Frontal cortex (tissue), 4 donors: ENCODE results near the gene MACROH2A1. TPM values are rescaled to one million over a fixed set of nuclear protein-coding genes. Genes with fewer than 3 reads are reported as not detected.

Experiments
- DNase-seq, 2 donors: peaks; one replicate each; pipeline ENCODE4 v3.0.0; 2012; ENCODE audit warnings: low spot score in 2 of 2
- FAIRE-seq: peaks from 2 replicates; lab custom pipeline; 2012; peaks lifted over from hg19 to GRCh38; lab: Jason Lieb, UNC
- total RNA-seq: library from RNA; depleted of rRNA; stranded (reverse); fragments of >200 nt; gene quantifications from one replicate; pipeline ENCODE4 v1.2.3, GENCODE V29; 2014
- donor health status: control.
- donor health status: control.
- donor health status: control.

Gene MACROH2A1
- total RNA-seq, 1 donor from 2014 or later, result 134 TPM

DNA sequence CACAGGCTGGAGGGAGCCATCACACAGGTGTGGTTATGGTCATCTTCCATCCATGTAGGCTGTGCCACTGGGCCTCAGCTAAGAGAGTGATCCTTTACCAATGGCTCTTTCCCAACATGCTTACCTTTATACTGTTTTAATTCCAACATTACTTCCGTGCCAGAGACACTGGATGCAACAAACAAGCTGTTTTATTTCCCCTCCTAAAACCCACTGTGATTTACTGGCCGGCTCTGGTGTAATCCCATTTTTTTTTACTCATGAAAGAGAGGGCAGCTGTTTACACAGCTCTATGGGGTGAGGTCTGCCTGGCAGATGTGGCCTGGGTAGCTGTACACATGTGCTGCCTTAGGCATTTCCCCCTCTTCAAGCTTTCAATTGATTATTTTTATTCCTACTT is 58.5 kb downstream of the MACROH2A1 start:
- FAIRE-seq, result no peak
- DNase-seq, result no peak

DNA sequence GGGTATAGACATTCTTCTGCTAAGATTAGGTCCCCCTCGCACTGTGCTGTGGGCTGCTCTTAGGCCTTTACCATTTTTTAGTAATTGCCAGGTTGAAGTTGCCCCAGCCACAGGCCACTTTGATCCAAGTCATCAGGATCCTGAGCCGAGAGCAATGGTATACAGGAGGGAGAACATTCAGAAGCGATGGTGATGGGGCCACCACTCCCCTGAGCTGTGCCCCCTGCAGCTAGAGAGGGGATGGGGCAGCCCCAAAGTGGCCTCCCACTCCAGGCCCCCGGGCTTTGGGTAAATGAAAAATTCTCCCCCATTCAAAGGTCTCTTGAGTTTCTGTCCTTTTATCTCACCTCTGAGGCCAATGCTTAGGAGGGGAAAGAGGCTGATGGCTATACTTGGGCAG is 59.4 kb downstream of the MACROH2A1 start:
- FAIRE-seq (no peak), DNase-seq (no peak)

DNA sequence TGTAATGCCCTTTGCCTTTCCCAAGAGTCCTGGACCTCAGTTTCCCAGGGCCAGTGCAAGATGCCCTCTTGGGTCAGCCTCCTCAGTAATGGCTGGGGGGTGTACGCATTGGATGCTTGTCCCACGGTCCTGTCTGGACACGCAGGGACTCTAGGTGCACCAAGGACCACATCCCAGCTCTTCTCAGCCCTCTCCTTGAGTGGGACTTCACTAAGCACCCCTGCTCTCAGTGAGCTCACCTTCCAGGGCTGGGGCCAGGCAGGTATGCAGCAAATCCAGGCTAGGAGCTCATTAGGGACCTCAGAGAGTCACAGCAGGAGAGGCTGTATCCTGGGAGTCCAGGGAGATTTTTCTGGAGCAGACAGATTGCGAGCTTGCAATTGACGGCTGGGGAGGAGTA is 59.8 kb downstream of the MACROH2A1 start:
- FAIRE-seq (no peak), DNase-seq (no peak)

DNA sequence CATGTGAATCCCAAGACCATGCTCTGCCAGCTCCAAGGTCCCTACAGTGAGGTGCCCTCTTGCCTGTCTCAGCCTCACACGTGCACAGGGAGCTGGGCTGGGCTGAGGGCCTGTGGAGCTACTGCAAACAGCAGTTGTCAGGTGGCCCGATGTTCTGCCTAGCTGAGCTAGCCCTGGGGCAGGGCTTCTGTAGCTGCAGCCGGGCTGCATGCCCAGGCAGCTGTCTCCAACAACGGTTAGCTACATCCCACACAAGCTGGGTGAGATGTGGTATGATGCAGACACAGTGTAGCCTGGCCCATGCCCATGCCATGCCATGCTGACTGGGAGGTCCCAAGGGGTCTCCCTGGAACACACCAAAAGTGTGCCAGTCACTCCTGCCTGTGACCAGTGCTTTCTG is 62.0 kb downstream of the MACROH2A1 start:
- peak in 1 of 2 donors; percentile 41 for DNase-seq
- FAIRE-seq, result no peak

DNA sequence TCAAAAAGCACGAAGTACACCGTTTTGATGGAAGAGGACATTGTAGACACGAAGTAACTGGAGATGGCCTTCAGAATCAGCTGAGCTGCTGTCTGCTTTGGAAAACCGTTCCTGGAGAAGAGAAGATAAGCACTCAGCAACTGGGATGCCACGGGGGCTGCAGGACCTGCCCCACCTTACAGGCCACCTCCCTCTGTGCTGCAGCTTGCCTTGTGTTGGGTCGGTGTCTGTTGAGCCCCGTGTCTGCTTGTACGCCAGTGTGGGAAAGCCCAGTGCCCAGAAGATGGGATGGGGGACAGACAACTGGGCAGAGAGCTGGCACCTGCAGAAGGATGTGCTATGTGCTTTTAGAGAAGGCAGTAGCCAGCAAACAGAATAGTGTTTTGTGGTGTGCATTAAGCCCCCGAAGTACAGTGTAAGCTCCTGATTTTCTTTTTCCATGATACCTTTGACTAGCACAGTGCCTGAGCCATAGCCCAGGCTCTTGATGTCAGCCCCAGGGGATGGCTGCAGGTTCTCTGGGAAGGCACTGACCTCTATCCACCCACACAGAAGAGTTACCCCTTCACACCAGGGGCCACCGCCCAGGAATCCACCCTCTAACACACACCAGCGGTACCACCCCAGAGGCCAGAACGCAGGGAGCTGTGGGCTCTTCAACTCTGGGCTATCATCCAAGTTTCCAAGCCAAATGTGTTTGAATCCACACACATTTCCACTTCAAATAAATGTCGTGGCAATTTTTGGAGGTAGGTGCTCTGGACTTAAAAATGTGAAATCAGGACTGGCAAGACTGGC is 63.8 kb downstream of the MACROH2A1 start:
- no peak for FAIRE-seq
- DNase-seq, result no peak

DNA sequence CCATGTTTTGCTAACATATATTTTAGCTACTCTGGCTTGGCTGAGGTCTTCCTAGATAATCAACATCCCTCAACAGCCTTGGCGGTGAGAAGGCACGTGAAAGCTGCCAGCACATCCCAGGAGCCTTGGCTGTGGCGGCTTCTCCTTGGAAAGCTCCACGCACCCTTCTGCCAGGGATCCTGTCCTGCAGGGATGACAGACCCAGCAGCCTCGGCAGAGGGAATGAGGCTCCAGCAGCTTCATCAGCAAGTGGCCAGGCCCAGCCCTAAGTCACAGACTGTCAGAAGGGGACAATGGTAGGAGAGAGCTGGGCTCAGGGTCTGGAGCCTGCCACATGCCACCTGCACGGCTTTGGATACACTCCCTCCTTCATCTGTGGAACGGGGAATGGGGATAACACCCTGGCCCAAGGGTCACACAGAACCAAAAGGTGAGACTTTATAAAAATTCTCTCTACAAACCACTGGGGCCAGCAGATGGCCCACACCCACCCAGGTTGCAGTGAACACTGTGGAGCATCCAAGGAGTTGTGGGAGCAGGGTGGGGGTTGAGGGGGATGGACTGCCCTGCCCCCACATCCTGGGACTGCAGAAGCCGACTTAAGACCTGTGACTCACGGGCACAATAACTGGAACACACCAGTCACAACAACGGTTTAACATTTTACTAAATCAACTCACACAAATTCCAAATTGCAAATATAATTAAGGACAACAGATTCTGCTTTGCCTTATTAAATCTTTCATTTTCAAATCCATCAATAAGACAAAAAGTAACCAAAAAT is 65.1 kb downstream of the MACROH2A1 start:
- FAIRE-seq (no peak), DNase-seq (no peak)

DNA sequence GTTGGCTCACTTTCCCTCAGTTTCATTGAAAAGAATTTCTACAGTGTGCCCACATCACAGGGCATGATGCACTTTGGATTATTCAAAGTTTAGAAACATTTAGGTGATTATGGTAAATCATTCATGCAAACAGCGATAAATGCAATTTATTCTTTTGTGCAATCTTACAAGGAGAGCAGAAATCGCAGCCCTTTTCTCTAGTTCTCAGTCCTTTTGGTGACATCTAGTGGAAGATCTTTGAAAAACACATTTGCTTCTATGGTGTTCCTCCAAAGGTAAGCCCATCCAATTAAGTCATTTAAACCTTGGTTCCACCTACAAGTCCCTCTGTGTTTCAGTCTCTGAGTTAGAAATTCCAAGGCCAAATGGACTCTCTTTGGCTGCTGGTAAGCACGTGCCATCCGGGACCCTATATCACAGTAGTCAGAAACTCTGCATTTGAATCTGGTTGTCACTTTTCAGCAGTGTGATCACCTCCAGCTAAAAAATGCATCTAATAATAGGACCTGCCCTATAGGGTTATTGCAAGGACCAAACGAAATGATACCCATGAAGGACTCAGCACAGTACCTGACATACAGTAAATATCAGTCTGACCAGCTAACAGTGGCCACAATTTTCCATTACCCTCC is 66.4 kb downstream of the MACROH2A1 start:
- FAIRE-seq, result peak; percentile 70
- peak; percentile 53 to 72 for DNase-seq

DNA sequence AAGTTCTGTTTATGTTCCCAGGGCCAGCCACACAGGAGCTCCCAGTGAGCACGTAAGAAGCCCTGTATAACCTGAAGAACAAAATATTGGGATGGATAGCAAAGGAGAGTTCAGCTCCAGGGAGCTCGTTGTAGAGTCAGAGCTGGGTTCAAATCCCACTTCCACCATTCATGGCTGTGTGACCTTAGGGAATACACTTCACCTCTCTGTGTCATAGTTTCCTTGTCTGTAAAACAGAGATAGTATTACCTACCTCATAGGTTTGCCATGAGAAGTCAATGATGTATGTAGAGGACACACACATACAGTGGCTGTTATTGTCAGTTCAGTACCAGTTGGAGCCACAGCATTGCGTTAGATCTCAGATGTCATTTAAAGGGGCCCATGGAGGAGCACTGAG is 67.4 kb downstream of the MACROH2A1 start:
- FAIRE-seq (no peak), DNase-seq (no peak)

DNA sequence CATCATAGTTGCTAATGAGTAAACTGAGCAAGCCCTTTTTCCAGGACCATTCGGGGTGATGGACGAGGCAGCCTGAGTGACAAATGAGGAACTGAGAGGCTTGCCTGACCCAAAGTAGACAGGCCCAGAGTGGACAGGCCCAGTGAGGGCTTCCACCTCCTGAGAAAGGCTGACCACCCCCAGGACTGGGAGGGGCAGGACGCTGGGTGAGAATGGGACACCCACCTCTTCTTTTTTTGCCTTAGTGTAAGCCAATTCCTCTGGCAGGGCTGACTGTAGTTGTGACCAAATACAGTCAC is 68.3 kb downstream of the MACROH2A1 start:
- FAIRE-seq (no peak), DNase-seq (no peak)

DNA sequence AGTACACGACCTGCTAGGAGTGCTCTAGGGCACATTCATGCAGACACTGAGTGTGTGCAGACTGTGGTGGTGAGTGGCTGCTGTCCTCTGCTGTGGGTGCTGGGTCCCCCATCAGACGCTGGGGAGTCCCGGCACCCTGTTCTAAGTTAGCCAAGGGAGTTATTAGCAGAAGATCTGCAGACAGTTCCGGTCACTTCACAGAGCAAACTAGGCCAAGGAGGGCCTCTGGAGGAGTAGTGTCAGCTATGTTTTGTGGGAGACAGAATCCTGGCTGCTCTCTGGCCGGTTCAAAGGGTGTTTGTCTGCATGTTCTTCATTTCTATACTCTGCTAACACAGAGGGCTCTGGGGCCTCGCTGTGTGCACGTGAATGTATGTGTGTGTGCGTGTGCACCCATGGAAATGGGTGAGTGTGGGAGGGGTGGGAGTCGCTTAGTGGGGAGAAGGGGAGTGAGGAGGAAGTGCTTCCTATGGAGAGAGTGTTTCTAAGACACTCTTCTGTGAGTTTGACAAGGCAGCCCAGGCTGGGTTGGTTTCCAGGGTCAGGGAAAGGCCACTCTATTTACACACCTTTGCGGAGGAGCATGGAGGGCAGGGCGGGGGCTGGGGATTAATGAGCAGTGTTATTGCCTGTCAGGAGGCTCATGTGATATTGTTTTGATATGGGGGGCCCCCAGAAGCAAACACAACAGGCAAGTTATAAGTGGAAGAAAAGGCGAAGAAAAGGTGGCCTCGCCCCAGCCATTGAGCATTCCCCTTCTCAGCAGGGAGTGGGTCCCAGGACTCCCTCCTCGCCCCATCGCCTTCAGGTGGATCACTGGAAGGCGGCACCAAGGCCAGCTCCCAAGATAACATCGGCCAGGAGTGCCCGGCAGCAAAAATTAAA is 68.9 kb downstream of the MACROH2A1 start:
- no peak for DNase-seq
- no peak for FAIRE-seq

DNA sequence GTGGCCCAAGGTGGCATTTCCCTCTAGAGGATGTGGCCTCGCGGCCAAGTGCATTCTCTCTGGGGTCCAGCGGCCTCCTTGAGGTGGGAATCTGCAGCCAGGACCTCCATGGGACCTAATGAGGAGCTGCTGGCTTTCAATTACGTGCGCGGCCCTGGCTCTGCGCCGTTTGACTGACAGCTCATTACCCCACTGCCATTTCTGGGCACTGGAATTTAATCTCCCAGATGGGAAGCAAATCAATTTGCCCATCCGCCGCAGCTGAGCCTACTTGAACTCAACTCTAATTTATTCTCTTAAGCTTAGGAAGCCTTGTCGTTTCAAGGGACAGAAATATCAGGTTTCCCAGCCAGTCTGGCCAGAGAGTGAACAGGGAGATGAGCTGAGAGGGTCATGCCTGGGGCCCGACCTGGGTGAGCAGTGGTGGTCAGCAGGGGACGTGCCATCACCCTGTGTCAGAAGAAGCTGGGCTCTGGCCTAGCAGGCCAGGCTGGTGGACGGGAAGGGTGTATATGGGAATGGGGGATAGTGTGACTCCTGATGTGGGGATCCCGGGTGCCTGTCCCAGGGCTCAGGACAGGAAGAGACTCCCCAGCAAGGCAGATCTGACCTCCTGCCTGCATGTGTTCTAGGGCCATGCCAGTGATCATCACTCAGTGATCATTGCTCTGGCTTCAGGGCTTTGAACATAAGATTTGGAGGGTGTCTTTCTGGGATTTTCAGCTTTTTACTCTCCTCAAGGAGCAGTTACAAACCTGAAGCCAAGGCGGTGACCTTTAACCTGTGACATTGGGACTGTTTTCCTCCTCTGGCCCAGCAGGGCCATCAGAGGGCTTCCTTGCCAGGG is 69.7 kb downstream of the MACROH2A1 start:
- DNase-seq (no peak), FAIRE-seq (no peak)

DNA sequence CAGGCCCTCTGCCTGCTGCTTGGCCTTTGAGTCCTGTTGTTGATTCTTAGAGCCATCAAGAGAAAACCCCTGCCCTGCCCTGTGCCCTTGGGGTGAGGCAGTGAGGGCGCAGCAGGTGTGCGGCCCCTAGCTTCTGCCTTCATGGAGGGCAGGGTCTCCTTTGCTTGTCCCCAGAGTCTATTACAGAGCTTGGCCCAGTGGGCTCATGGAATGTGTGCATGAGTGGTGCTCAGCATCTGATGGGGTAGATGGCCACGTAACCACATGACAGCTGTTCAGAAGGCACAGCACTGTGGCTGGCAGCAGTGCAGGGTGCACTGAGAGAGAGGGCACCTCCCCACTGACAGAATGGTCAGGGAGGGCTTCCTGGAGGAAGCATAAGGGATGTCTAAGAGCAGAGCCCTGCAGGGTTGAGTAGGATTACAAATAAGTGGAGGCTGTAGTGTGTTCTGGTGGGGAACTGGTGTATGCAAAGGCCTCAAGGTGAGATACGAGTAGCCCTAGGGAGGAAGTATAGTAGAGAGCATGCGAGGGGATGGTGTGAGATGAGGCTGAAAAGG is 70.8 kb downstream of the MACROH2A1 start:
- no peak for DNase-seq
- no peak for FAIRE-seq

DNA sequence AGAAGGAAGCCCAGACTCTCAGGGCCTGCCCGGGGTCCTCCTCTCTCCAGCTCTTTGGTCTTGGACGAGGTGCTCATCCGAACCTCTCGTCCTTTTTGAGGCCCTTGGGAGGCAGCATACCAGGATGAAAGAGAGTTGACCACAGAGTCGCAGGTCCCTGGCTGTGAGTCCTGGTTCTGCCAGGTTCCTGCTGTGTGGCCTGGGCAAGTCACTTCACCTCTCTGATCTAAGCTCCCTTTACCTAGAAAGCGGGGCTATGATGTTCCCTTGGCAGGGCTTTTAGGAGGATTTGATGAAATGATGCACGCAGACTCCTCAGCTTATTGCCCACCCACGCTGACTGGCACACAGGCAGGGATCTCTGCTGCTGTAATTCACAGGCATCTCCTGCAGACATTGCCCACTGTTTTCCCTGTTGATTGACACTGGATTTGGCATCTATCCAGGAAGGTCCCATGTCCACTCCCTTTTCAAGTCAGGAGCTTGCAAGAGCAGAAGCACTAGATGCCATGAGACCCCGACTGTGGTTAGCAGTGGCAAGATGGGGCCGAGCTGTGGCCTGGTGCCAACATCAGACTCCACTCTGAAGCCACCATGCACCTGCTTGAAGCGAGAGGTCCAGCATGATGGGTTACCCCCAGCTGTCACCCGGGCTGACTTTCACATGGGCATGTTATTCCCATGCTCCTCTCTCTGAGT is 71.5 kb downstream of the MACROH2A1 start:
- DNase-seq (peak in 1 of 2 donors; percentile 40), FAIRE-seq (no peak)

DNA sequence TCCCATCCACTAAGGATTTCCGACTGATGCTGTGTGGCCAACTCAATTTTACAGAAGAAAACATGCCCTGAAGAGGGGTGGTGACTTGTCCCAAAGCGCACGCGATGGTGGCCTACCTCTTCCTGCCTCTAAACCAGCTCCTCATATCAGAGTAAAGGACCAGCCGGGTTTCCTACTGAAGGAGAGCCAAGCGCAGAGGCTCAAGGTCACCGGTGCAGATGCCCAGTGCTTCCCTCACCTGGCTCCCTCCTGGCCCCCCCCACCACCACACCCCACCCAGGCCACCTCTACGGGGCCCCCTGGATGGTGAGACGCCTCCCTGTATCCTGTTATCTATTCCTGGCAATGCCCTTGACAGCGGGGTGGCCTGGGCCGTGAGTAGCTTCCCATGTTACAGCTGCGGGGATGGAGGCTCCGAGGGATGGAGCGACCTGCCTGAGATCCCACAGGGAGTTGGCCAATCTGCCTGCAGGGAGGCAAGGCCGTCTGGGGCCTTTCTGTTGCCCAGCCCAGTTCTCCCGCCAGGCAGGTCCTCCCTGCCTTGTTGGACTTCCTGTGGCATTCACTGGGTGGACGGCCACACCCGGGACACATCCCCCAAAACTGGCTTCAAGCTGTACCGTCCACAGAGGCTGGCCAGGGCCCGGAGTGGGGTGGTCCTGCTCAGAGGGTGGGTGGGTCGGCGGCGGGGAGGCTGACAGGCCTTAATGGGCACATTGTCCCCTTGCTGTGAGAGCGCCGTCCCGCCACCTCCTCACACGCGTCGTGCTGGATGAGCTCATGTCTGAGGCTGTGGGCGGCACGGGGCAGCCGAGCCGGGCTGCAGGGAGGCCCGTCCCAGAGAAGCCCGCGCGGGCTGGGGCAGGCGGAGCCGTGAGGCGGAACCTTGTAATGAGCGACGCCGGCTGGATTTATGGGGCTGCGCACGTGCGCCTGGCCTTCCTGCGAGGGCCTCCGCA is 72.5 kb downstream of the MACROH2A1 start:
- DNase-seq, result no peak
- no peak for FAIRE-seq

DNA sequence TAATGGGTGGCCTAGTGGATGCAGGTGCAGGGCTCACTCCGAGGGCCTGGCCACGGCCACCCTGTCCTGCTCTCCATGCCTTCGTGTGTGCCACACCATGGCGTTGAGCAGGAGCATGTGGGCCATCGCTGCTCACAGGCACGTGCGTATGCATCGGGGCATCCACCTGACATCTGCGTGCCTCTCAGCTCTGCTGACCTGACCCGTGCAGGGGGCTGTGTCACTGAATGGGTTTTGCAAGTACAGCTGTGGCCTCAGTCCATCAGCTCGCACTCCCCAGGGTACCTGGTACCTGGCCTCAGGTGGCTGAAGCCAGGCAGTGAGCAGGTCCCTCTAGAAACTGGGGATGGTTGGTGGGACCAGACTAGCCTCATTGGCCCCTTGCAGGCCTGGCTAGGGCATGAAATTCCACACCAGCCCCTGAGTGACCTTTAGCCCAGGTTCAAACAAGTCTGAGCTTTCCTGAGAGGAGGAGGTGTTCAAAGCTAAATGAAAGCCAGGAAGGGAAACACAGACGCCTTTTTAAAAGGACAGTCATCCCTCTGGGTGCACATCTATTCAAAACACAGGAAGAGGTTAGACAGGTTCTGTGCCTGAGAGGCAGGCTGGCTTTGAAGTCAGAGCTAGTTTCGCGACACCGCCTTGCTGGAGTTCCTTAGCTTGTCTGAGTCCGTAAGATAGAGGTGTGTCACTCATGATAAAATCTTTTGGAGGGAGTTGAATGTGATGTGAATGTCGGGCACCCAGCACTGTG is 74.0 kb downstream of the MACROH2A1 start:
- FAIRE-seq, result no peak
- DNase-seq, result no peak

DNA sequence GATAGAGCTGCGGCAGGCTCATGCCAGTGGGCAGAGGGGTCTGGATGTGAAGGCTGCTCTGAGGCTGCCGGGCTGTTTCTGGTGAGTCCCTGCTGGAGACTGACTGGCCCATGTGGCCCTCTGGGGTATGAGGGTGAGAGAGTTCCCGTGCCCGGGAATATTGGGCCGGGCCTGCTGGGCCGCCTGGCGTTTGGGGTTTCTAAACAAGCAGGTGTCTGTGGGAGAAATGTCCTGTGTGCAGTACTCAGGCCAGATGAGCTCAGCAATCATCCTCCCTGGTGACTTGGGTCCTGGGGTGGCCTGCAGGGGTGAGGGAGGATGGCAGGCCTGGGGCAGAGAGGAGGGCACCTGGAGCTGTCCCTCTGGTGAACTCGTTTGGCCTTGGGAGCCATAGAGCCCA is 74.9 kb downstream of the MACROH2A1 start:
- DNase-seq, result no peak
- FAIRE-seq, result no peak
